Measurements from ENCODE around the gene HFM1.

HFM1 gene

GRCh38 chr1:91234181-91234580 lies 170.5 kb downstream of the HFM1 start:
- DNase-seq (ENCODE audit: low spot score): no peak

- DNase-seq (ENCODE audit: low spot score): no peak
Measured at GRCh38 chr1:91226741-91227140, 177.9 kb downstream of the HFM1 start.

- no peak for DNase-seq (ENCODE audit: low spot score)
Measured at GRCh38 chr1:91224878-91225277, 179.8 kb downstream of the HFM1 start.

- DNase-seq (ENCODE audit: low spot score): no peak
Measured at GRCh38 chr1:91221017-91221416, 183.6 kb downstream of the HFM1 start.

GRCh38 chr1:91217911-91218310 lies 186.7 kb downstream of the HFM1 start:
- DNase-seq (ENCODE audit: low spot score): no peak
